WTC11 (cell line): ENCODE results near the gene GPER1.

Experiments
- IRF2 ChIP-seq: sonication (generic); formaldehyde crosslinking; IDR thresholded peaks from 2 replicates; pipeline ENCODE4 v1.8.0; 2022; ENCODE audit warnings: low read depth, missing genetic modification reagents, borderline replicate concordance
- JUN ChIP-seq: sonication (generic); formaldehyde crosslinking; IDR thresholded peaks from 2 replicates; pipeline ENCODE4 v1.8.0; 2023; ENCODE audit warnings: mild to moderate bottlenecking, missing genetic modification reagents
- NFYB ChIP-seq: sonication (generic); formaldehyde crosslinking; conservative IDR thresholded peaks from 2 replicates; pipeline ENCODE4 v1.8.0; 2022; ENCODE audit warnings: low read depth, missing genetic modification reagents
- TCF7 ChIP-seq: sonication (generic); formaldehyde crosslinking; IDR thresholded peaks from 2 replicates; pipeline ENCODE4 v1.8.0; 2022; ENCODE audit warnings: mild to moderate bottlenecking, low read depth, missing genetic modification reagents, moderate library complexity
- TF ChIP-seq, protein P1 (sequence below): fragments of 200-600 bp; IDR thresholded peaks from 2 replicates; pipeline ENCODE4 v1.8.0; 2022; ENCODE audit warnings: antibody characterized with exemption
- TF ChIP-seq, protein P2 (sequence below): fragments of 250-450 bp; sonication (Bioruptor Pico); conservative IDR thresholded peaks from 2 replicates; pipeline ENCODE4 v1.9.0; 2021; ENCODE audit warnings: mild to moderate bottlenecking

- TF ChIP-seq IRF2 (CRISPR knock-in tag) (no peak), TCF7 (CRISPR knock-in tag) (no peak), NFYB (CRISPR knock-in tag) (no peak), JUN (no peak)
- TF ChIP-seq, protein P1, sequence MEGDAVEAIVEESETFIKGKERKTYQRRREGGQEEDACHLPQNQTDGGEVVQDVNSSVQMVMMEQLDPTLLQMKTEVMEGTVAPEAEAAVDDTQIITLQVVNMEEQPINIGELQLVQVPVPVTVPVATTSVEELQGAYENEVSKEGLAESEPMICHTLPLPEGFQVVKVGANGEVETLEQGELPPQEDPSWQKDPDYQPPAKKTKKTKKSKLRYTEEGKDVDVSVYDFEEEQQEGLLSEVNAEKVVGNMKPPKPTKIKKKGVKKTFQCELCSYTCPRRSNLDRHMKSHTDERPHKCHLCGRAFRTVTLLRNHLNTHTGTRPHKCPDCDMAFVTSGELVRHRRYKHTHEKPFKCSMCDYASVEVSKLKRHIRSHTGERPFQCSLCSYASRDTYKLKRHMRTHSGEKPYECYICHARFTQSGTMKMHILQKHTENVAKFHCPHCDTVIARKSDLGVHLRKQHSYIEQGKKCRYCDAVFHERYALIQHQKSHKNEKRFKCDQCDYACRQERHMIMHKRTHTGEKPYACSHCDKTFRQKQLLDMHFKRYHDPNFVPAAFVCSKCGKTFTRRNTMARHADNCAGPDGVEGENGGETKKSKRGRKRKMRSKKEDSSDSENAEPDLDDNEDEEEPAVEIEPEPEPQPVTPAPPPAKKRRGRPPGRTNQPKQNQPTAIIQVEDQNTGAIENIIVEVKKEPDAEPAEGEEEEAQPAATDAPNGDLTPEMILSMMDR: no peak
- TF ChIP-seq, protein P2, sequence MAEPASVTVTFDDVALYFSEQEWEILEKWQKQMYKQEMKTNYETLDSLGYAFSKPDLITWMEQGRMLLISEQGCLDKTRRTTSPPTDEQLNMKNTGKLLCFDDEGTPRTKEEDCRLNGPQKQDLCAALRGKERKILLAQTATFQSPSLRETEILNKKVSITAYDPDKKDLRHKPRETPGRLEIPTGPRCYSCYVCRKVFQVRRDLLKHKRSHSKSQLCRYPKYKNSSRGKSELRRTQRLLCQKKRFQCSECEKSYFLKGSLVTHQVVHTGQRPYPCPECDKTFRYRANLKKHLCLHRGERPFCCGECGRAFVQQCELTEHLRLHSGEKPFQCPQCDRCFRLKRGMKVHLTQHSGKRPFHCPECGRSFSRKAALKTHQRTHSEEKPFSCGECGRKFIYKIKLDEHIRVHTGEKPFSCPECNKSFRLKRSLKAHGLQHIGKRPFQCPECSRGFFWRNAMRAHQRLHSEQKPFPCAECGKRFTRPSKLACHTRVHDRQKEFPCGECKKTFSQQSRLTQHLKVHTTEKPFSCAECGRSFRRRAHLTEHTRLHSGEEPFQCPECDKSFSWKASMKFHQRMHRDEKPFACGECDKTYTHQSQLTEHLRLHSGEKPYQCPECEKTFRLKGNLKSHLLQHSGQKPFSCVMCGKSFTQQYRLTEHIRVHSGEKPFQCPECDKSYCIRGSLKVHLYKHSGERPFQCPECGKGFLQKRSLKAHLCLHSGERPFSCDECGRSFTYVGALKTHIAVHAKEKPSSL: no peak
These were observed 54.2 kb downstream of the GPER1 start for GRCh38 chr7:1142051-1142635.
